H1 (cell line): ENCODE results near the gene LRRC14B. TPM values are rescaled to one million over a fixed set of nuclear protein-coding genes. Genes with fewer than 3 reads are reported as not detected.

Experiments used
- CHD7 ChIP-seq: fragments of 300-600 bp; sonication (generic); IDR thresholded peaks from 2 replicates; pipeline ENCODE4 v1.7.1; 2012; ENCODE audit warnings: low read length, moderate library complexity, mild to moderate bottlenecking, inconsistent platforms; ENCODE audit not compliant: insufficient replicate concordance
- polyA plus RNA-seq, 7 experiments: library from polyadenylated mRNA; depleted of rRNA in 3 of 7; stranded (reverse) in 5 of 7; unstranded in 2 of 7; fragments of >200 nt in 5 of 7; fragments of 200-250 nt in 2 of 7; gene quantifications; 1 replicate in 5 of 7; 2 replicates in 1 of 7; 4 replicates in 1 of 7; pipeline versions ENCODE4 v1.2.1 to v1.2.3, GENCODE V29; 2011 to 2013; ENCODE audit warnings: missing spikeins in 2 of 7, mixed read lengths in 2 of 7
- total RNA-seq: library from RNA; stranded (reverse); fragmentation: NEBNext Ultra II Directional; extraction: Animal tissue kit (Norgen Biotek cat#: 25700); gene quantifications from 2 replicates; pipeline ENCODE4 v1.2.1, GENCODE V29; 2021

Gene LRRC14B
- total and polyA plus RNA-seq, 2 of the 8 experiments (the other 6 are each of a cell fraction or from before 2014, with no cell fraction given): not detected

DNA sequence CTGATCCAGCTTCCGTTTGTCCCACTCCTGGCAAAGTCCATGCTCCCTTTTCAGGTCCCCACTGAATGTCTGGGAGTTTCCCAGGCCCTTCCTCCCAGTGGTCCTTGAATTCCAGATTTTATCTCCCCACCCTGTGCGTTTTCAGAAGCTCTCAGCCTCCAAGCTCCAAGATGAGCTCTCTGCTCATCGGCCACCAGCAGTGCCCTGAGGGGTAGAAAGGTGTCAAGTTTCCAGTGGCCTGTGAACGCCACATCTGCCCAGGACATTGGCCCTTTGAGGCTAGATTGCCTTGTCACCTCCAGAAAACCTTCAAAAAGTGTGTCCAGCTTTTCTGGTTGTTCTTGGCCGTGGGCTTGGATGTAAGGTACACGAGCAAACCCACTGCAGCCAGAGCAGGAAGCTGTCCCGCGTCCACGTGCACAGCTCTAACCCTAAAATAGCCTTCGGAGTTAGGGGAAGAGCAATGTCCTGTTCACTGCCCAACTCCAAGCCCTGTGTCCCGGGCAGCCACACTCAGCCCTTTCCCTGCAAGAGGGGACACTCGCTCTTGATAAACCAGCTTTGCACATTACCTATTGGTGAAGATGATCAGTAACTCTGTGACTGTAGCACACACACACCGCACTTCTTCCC is 10.9 kb upstream of the LRRC14B start (continued):
- TF ChIP-seq CHD7: no peak
